NCI-H2227 (cell line): ENCODE results near the gene STK25.
"Not testable (repeated sequence)": the region's sequence is repeated elsewhere in the genome, so short reads cannot be mapped to it uniquely, and the experiment has no call there.

ENCODE experiments used
- DNase-seq: peaks from one replicate; lab custom pipeline; 2025; ENCODE audit not compliant: unreplicated experiment; lab: John Stamatoyannopoulos, UW

Gene STK25

DNA sequence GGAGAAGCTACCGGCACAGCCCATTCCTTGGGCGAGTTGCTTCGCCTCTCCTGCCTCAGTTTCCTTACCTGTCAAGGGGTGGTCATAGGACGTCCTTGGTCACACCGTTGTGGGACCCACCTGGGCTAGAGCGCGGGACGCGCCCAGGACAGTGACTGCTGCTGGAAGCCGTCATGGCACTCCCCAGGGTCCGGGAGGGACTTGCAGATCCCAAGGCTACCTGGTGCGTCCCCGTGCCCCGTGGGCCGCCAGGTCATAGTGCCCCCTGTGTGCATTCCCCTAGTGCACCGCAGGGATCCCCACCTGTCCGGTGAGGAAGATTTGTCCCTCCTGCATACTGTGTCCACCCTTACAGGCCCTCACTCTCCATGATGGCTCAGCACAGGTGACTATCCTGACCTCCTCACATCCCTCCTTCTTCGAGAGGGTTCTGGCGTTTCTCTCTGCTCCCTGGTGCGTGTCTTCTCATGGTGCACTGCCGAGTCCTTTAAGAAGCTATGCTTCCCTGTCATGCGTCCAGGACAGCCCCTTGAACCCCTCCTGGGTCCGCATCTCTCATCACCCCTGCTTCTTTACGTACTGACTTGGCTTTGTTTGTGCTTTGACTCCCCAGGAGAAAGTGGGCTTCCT, 886 bp upstream of the STK25 start:
- no peak for DNase-seq

- peak; percentile 83 for DNase-seq
Observed at GRCh38 chr2:241507430-241508239, 749 bp downstream of the STK25 start.

GRCh38 chr2:241506793-241507429, 1.5 kb downstream of the STK25 start:
- no peak for DNase-seq

- not testable (repeated sequence) for DNase-seq
Observed at GRCh38 chr2:241506317-241506716, 2.1 kb downstream of the STK25 start.

DNA sequence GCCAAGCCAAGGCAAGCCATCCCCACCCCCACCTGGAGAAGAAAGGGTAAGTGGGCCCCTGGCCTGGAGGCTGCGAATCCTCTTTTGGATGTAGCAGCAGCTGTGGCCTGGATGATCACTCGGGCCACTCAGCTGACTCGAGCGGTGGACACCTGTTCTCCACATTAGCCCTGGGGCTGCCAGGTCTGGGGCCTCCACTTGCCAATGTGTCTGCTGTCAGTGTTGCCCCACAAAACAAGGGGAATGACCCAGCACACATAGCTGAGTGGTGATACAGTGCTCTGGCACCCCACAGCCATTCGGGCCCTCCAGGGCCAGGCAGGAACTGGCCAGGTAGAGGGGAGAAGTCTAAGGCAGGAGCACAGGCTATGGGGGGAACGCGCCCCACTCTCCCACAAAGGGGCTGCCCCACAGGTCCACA, 2.6 kb downstream of the STK25 start:
- DNase-seq, result no peak

GRCh38 chr2:241505086-241505780, 3.2 kb downstream of the STK25 start:
- DNase-seq, result no peak

DNA sequence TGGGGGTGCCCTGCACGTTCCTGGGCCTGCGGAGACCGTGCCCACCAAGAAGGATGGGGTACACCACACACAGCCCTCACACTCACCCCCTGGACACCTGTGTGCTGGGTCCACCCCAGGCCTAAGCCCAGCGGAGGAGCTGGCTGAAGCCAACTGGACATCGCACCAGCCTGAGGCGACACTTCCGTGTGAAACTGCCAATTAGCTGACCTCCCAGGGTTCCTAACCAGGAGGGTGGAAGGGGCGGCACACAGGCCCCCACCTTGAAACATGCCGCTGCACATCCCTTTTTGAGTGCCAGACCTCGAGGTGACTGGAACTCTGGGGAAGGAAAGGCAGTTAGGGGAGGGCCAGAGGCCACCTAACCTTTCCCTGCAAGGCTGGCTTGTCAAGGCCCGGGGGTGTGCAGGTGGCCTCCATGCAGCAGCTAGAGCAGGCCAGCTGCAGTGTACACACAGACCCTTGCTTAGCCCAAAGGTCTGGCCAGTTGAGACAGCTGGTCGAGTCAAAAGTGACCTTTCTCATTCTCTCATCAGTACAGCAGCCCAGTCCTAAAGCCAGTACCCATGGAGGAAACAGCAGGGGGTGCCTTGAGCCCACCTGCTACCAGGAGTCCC, 4.5 kb downstream of the STK25 start:
- no peak for DNase-seq

DNA sequence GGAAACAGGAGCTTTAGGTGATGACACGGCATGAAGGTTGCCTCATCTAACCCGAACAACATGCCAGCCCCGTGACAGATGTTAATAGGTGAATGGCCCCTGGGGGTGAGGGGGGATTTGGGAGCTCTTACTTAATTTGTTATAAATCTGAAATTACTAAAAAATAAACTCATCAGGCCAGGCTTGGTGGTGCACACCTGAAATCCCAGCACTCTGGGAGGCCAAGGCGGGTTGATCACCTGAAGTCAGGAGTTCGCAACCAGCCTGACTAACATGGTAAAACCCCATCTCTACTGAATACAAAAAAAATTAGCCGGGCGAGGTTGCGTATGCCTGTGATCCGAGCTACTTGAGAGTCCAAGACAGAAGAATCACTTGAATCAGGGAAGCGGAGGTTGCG, 6.1 kb downstream of the STK25 start:
- DNase-seq, result no peak

DNA sequence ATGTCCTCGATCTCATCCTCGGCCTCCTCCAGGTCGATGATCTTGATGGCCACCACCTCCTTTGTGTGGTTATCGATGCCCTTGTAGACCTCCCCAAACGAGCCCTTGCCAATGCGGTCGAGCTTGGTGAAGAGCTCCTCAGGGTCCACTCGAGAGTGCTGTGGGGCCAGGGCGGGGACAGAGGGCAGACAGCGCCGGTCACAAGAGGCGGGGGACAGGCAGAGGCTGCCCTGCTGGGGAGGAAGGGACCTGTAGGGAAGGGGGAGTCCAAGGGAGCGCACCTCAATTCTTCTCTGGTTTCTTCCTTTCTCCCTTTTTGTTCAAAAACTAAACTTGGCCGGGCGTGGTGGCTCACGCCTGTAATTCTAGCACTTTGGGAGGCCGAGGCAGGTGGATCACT, 6.8 kb downstream of the STK25 start:
- no peak for DNase-seq

- DNase-seq, result no peak
Observed at GRCh38 chr2:241501099-241501541, 7.3 kb downstream of the STK25 start.

GRCh38 chr2:241500431-241500975, 7.9 kb downstream of the STK25 start:
- DNase-seq, result no peak

DNA sequence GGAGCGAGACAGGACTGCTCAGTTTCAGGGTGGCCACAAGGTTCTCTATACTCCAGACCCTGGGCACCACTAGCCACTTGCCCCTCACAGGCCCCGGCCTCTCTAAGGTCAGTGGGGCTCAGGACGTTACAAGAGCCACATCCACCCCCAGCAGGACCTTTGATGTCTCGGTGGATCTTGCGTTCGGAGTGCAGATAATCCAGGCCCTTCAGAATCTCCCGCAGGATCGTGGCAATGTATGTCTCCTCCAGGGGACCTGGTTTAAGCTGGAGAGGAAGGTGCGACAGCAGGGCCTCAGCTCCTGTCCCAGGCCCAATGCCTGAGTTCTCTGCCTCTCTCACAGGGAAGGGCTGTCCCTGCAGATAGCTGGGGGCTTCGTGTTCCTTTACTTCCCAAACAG, 8.4 kb downstream of the STK25 start:
- no peak for DNase-seq

GRCh38 chr2:241499146-241499965, 9.0 kb downstream of the STK25 start:
- DNase-seq, result no peak

DNA sequence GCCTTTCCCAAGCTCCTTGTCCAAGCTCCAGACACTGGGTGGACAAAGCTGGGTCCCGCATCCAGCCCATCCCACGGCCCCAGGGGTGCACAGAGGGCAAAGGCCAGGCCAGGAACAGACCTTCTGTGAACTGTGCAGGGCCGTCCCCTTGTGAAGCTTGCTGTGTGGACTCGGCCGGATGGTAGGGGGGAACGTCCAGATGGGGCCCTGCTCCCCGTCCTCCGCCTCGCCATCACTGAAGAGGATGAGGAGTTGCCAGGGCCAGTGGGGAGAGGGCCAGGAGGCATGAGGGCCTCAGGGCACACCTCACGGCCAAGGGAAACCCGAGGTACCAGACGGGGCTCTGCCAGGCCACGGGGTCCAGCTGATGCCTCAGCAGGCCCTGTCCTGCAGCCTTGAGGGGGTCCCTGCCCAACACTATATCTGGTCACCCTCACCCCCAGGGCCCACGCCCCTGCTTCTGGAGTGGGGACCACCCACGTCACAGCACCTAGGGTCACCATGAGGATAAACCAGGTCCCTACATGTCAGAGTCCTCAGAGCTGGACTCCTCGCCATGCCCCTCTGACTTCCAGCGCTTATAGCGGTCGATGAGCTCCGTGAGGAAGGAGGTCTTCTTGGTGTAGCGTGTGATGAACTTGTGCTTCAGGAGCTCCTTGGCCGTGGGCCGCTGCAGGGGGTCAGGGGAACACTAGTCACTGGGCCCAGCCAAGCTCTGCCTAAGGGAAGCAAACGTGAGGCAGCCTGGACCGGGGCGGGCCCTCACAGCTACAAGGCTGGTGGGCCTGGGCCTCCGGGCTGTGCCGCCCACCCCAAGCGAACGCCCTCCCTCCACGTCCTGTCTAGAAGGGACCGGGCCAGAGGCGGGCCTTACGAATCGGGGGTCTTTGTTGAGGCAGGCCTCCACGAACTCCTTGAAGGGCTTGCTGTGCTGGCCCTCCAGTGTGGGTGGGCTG, 10.0 kb downstream of the STK25 start:
- no peak for DNase-seq

- DNase-seq, result no peak
Observed at GRCh38 chr2:241496904-241497877, 11.2 kb downstream of the STK25 start.

GRCh38 chr2:241496003-241496707, 12.2 kb downstream of the STK25 start:
- no peak for DNase-seq
